NCI-H1417 (cell line): Measurements from ENCODE around the gene EPHA8.

Experiments used
- DNase-seq, 3 experiments: peaks; one replicate each; lab custom pipeline; 2025; lab: John Stamatoyannopoulos, UW

The EPHA8 gene

GRCh38 chr1:22536506-22536905 lies 26.8 kb upstream of the EPHA8 start:
- no peak for DNase-seq

- no peak for DNase-seq
Observed at GRCh38 chr1:22537441-22538139, 25.7 kb upstream of the EPHA8 start.

GRCh38 chr1:22539510-22540118 lies 23.7 kb upstream of the EPHA8 start:
- DNase-seq, result peak in 1 of 3 experiments; percentile 11

- DNase-seq, result no peak
Observed at GRCh38 chr1:22540337-22540736, 23.0 kb upstream of the EPHA8 start.

GRCh38 chr1:22542886-22543285 lies 20.4 kb upstream of the EPHA8 start:
- DNase-seq, result peak in 2 of 3 experiments; percentile 5 to 8

GRCh38 chr1:22543679-22544078 lies 19.6 kb upstream of the EPHA8 start:
- DNase-seq, result no peak

- no peak for DNase-seq
Observed at GRCh38 chr1:22544606-22545005, 18.7 kb upstream of the EPHA8 start.

GRCh38 chr1:22545141-22545540 lies 18.1 kb upstream of the EPHA8 start:
- no peak for DNase-seq

- DNase-seq, result no peak
Observed at GRCh38 chr1:22547186-22547817, 16.0 kb upstream of the EPHA8 start.

GRCh38 chr1:22547818-22548462 lies 15.3 kb upstream of the EPHA8 start:
- peak in 1 of 3 experiments; percentile 19 for DNase-seq

- no peak for DNase-seq
Observed at GRCh38 chr1:22550021-22550420, 13.3 kb upstream of the EPHA8 start.

- DNase-seq, result no peak
Observed at GRCh38 chr1:22551591-22551990, 11.7 kb upstream of the EPHA8 start.

- no peak for DNase-seq
Observed at GRCh38 chr1:22552021-22552420, 11.3 kb upstream of the EPHA8 start.

GRCh38 chr1:22553104-22553880 lies 10.0 kb upstream of the EPHA8 start:
- DNase-seq, result no peak

- DNase-seq, result no peak
Observed at GRCh38 chr1:22553991-22554522, 9.2 kb upstream of the EPHA8 start.

- no peak for DNase-seq
Observed at GRCh38 chr1:22555371-22555656, 8.0 kb upstream of the EPHA8 start.

GRCh38 chr1:22556391-22557104 lies 6.7 kb upstream of the EPHA8 start:
- DNase-seq, result peak in 1 of 3 experiments; percentile 56

GRCh38 chr1:22557341-22557950 lies 5.8 kb upstream of the EPHA8 start:
- peak in 2 of 3 experiments; percentile 80 to 98 for DNase-seq

- peak in 1 of 3 experiments; percentile 24 for DNase-seq
Observed at GRCh38 chr1:22563671-22564602, 648 bp downstream of the EPHA8 start.

GRCh38 chr1:22566161-22566560 lies 2.9 kb downstream of the EPHA8 start:
- no peak for DNase-seq
